OCI-LY7 (cell line): Measurements from ENCODE around the gene PEDS1. TPM values are rescaled to one million over a fixed set of nuclear protein-coding genes. Genes with fewer than 3 reads are reported as not detected.

ENCODE experiments used
- BruUV-seq: library from RNA; stranded (reverse); fragments of 400-500 nt; replicated peaks from 2 replicates; lab custom pipeline; 2021; lab: Mats Ljungman, UMichigan
- CTCF ChIA-PET: fragments of 300-600 bp; sonication (Branson Sonifier 250); formaldehyde crosslinking; loops from one replicate; lab custom pipeline; 2022; ENCODE audit warnings: antibody characterized with exemption; ENCODE audit not compliant: unreplicated experiment; lab: Charles Lee
- POLR2A ChIA-PET: fragments of 300-600 bp; sonication (Branson Sonifier 250); formaldehyde crosslinking; loops from one replicate; lab custom pipeline; 2022; ENCODE audit warnings: antibody characterized with exemption; lab: Charles Lee
- DNase-seq: peaks from one replicate; pipeline ENCODE4 v3.0.0-alpha.2; 2015; ENCODE audit warnings: low spot score
- H2AFZ ChIP-seq: fragments of 200-600 bp; sonication (generic), shearing (Covaris generic); 2 replicates; pipeline ENCODE4 v1.6.1; 2014; ENCODE audit warnings: mild to moderate bottlenecking, antibody characterized with exemption, low read length, moderate library complexity
- H3K27ac ChIP-seq: fragments of 200-600 bp; sonication (generic); 2 replicates; pipeline ENCODE4 v1.5.1; 2014; ENCODE audit warnings: mixed run types, low read depth, mild to moderate bottlenecking, moderate library complexity, low read length, inconsistent platforms; ENCODE audit not compliant: poor library complexity, severe bottlenecking
- H3K36me3 ChIP-seq: fragments of 200-600 bp; sonication (generic); 2 replicates; pipeline ENCODE4 v1.6.1; 2014; ENCODE audit warnings: mild to moderate bottlenecking, antibody characterized with exemption, low read length, moderate library complexity, mixed read lengths; ENCODE audit not compliant: insufficient read depth
- H3K4me1 ChIP-seq: fragments of 200-600 bp; sonication (generic); 2 replicates; pipeline ENCODE4 v1.5.1; 2014; ENCODE audit warnings: mild to moderate bottlenecking, low read length; ENCODE audit not compliant: insufficient read depth, poor library complexity, severe bottlenecking
- H3K4me2 ChIP-seq: fragments of 200-600 bp; sonication (generic); 2 replicates; pipeline ENCODE4 v1.6.1; 2014; ENCODE audit warnings: mild to moderate bottlenecking, low read length
- H3K4me3 ChIP-seq: fragments of 200-600 bp; sonication (generic); 2 replicates; pipeline ENCODE4 v1.5.1; 2014; ENCODE audit warnings: mild to moderate bottlenecking, low read depth, low read length; ENCODE audit not compliant: poor library complexity, severe bottlenecking
- H3K79me2 ChIP-seq: fragments of 200-600 bp; sonication (generic); 2 replicates; pipeline ENCODE4 v1.6.1; 2016; ENCODE audit warnings: low read depth, mild to moderate bottlenecking, low read length, moderate library complexity, mixed read lengths; ENCODE audit not compliant: insufficient read depth
- H3K9me2 ChIP-seq: fragments of 200-600 bp; sonication (generic); 2 replicates; pipeline ENCODE4 v1.6.1; 2016; ENCODE audit warnings: mild to moderate bottlenecking, low read length, mixed read lengths; ENCODE audit not compliant: insufficient read depth
- H3K9me3 ChIP-seq: fragments of 200-600 bp; sonication (generic); 2 replicates; pipeline ENCODE4 v1.6.1; 2014; ENCODE audit warnings: mild to moderate bottlenecking, mixed run types, low read length, mixed read lengths
- H4K20me1 ChIP-seq: fragments of 200-600 bp; sonication (generic); 2 replicates; pipeline ENCODE4 v1.6.1; 2014; ENCODE audit warnings: mild to moderate bottlenecking, antibody characterized with exemption, low read length, moderate library complexity, mixed read lengths; ENCODE audit not compliant: insufficient read depth
- EZH2phosphoT487 ChIP-seq: fragments of 200-600 bp; sonication (generic); IDR thresholded peaks from 2 replicates; pipeline ENCODE4 v1.6.1; 2018; ENCODE audit warnings: low read depth, borderline replicate concordance, mild to moderate bottlenecking, mixed run types, antibody characterized with exemption, low read length, moderate library complexity, mixed read lengths
- intact Hi-C: fragments of 100-400 bp; cut with micrococcal nuclease; formaldehyde crosslinking; loops from one replicate; pipeline ENCODE4 v1.10.0; 2022; ENCODE audit not compliant: unreplicated experiment
- total RNA-seq, 2 experiments: library from RNA; depleted of rRNA in 1 of 2; stranded (reverse); fragments of >200 nt in 1 of 2; shearing (Covaris generic) in 1 of 2; gene quantifications; 2 replicates each; pipeline ENCODE4 v1.2.3, GENCODE V29; 2014 to 2022
- TF ChIP-seq, protein P1 (sequence below): fragments of 200-600 bp; sonication (generic); conservative IDR thresholded peaks from 2 replicates; pipeline ENCODE4 v1.5.1; 2014; ENCODE audit warnings: mild to moderate bottlenecking, antibody characterized with exemption, low read length, moderate library complexity, mixed read lengths

The PEDS1 gene
- total RNA-seq, 2 experiments from 2014 or later, result 22.0 to 25.9 TPM

DNA sequence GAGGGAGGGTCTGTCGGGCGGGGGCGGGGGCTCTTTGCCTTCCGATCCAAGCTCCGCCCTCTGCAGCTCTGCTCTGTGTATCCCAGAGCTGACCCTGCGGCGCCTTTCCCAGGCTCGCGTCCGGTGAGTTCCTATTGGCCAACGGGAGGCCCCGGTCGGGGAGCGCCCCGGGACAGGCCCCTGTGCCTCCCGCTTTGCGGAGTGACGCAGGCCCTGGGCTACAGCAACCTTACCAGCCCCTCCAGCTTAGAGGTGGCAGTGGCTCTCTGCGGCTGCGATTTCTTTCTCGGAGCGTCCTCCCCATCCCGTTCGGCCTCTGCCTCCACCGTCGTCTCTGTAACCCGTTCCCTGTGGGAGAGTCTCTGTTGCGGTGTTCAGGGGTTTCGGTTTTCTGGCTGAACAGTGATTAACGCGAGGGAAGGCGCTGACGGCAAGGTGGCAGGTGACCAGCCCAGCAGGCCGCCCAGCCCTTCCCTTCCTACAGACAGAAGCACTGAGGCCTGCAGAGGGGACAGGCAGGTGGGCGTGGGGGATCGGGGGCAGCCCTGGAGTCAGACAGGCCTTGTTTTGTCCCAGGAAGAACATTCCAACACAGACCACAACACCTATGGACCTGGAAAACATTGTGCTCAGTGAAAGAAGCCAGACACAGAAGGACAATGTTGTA, 19.0 kb upstream of the PEDS1 start:
- Histone ChIP-seq H3K9me3 (no peaks in the 10 kb centered on the region), H2AFZ (no peak overlapping the region), H3K4me2 (no peak overlapping the region), H3K36me3 (no peaks in the 10 kb centered on the region), H3K9me2 (no peaks in the 10 kb centered on the region), H3K4me3 (no peak overlapping the region), H4K20me1 (no peaks in the 10 kb centered on the region), H3K27ac (no peak overlapping the region), H3K4me1 (no peaks in the 10 kb centered on the region), H3K79me2 (no peaks in the 10 kb centered on the region)
- DNase-seq, result no peak
- no peak for TF ChIP-seq EZH2phosphoT487
- TF ChIP-seq, protein P1, sequence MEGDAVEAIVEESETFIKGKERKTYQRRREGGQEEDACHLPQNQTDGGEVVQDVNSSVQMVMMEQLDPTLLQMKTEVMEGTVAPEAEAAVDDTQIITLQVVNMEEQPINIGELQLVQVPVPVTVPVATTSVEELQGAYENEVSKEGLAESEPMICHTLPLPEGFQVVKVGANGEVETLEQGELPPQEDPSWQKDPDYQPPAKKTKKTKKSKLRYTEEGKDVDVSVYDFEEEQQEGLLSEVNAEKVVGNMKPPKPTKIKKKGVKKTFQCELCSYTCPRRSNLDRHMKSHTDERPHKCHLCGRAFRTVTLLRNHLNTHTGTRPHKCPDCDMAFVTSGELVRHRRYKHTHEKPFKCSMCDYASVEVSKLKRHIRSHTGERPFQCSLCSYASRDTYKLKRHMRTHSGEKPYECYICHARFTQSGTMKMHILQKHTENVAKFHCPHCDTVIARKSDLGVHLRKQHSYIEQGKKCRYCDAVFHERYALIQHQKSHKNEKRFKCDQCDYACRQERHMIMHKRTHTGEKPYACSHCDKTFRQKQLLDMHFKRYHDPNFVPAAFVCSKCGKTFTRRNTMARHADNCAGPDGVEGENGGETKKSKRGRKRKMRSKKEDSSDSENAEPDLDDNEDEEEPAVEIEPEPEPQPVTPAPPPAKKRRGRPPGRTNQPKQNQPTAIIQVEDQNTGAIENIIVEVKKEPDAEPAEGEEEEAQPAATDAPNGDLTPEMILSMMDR, result no peak
- CTCF ChIA-PET, result interaction anchor here (0.6 kb wide), 1 partner anchor 13 kb away, joined by 3 read pairs; no protein-coding TSS in a partner anchor
- no TSS peak for BruUV-seq
- intact Hi-C loops, result no loop called here
- POLR2A ChIA-PET, result no interaction called here

DNA sequence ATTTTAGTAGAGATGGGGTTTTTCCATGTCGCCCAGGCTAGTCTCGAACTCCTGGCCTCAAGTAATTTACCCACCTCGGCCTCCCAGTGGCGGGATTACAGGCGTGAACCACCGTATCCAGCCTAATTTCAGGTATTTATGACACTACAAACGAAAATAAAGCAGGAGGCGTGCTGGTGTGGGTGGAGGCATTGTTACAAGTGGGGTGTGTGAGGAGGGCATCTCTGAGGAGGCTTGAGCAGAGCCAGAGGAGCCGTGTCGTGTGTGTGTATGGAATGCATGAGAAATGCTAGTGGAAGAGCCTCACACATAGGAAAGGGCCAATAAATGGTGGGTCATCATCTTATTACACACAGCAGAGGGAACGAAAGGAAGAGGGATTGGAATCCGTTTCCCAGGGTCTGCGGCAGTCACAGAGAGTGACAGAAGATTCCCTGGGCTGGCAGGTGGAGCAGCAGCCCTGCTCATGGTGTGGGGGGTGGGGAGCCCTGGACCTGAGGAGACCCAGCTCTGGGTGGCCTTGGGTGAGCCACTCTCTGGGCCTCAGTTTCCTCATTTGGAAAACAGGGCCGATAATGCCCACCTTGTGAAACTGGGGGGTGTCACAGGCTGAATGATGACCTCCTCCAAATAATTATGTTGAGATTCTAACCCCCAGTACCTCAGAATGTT, 17.2 kb upstream of the PEDS1 start:
- no peak overlapping the region for H2AFZ ChIP-seq
- no peak overlapping the region for H3K27ac ChIP-seq
- intact Hi-C loops, result no loop called here
- H3K36me3 ChIP-seq, result no peaks in the 10 kb centered on the region
- BruUV-seq, result no TSS peak
- no peaks in the 10 kb centered on the region for H4K20me1 ChIP-seq
- no peak for TF ChIP-seq EZH2phosphoT487
- TF ChIP-seq, protein P1, result no peak
- H3K4me1 ChIP-seq, result no peaks in the 10 kb centered on the region
- no peaks in the 10 kb centered on the region for H3K79me2 ChIP-seq
- H3K9me2 ChIP-seq, result no peaks in the 10 kb centered on the region
- H3K4me3 ChIP-seq, result no peak overlapping the region
- H3K9me3 ChIP-seq, result no peaks in the 10 kb centered on the region
- no peak for DNase-seq
- ChIA-PET POLR2A (interaction anchor here (0.7 kb wide), 1 partner anchor 100 kb away, joined by 5 read pairs; no protein-coding TSS in a partner anchor), CTCF (no interaction called here)
- H3K4me2 ChIP-seq, result no peak overlapping the region
